Measurements from ENCODE around the gene CEACAM7. TPM values are rescaled to one million over a fixed set of nuclear protein-coding genes. Genes with fewer than 3 reads are reported as not detected.

The CEACAM7 gene
- total RNA-seq, 1 experiment from 2014 or later, result 0.15 TPM

DNA sequence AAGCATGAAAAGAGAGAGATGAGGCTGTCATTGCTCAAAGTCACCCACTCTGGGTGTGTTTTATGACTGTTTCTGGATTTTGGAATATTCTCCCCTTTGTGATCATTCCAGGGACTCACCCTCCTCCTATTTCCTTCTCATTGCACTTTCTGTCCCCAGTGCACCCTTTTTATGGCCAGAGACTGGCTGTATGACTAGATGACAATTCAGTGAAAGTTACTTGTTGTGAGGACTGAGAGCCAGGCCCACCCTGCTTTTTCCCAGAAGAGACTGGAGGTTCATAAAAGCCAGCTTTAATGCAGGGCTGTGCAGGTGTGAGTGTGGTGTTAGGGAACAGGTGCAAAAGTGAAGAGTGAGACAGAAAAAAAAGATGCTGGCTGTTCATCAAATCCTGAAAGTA is 17.3 kb downstream of the CEACAM7 start (continued):
- TF ChIP-seq STAT6 (CRISPR knock-in tag; conservative IDR thresholded peaks at IDR 0.05; ENCODE audit: low read depth), result no peak
- TF ChIP-seq ATF2 (CRISPR knock-in tag; IDR thresholded peaks at IDR 0.05; ENCODE audit: borderline replicate concordance, low read depth), result no peak
- TF ChIP-seq TEAD4 (CRISPR knock-in tag; IDR thresholded peaks at IDR 0.05), result no peak
- TF ChIP-seq GRHL2 (CRISPR knock-in tag; IDR thresholded peaks at IDR 0.05; ENCODE audit: insufficient replicate concordance, severe bottlenecking), result no peak

- peaks cover 7% of the 10 kb centered on the region for H3K36me3 Mint-ChIP-seq
- TF ChIP-seq MXD4 (CRISPR knock-in tag; IDR thresholded peaks at IDR 0.05; ENCODE audit: borderline replicate concordance) (no peak), ZNF317 (CRISPR knock-in tag; IDR thresholded peaks at IDR 0.05; ENCODE audit: borderline replicate concordance, low read depth) (no peak), NFYB (CRISPR knock-in tag; conservative IDR thresholded peaks at IDR 0.05; ENCODE audit: low read depth) (no peak), SMAD3 (CRISPR knock-in tag; IDR thresholded peaks at IDR 0.05; ENCODE audit: borderline replicate concordance) (no peak), NFATC4 (CRISPR knock-in tag; IDR thresholded peaks at IDR 0.05) (no peak), TEAD4 (CRISPR knock-in tag; IDR thresholded peaks at IDR 0.05) (no peak), ZNF671 (CRISPR knock-in tag; IDR thresholded peaks at IDR 0.05) (no peak), JAZF1 (CRISPR knock-in tag; IDR thresholded peaks at IDR 0.05) (no peak), PRRX2 (CRISPR knock-in tag; IDR thresholded peaks at IDR 0.05) (no peak), ZNF138 (CRISPR knock-in tag; conservative IDR thresholded peaks at IDR 0.05) (no peak), SP1 (CRISPR knock-in tag; conservative IDR thresholded peaks at IDR 0.05) (no peak), ESRRA (CRISPR knock-in tag; IDR thresholded peaks at IDR 0.05; ENCODE audit: borderline replicate concordance) (no peak)
- TF ChIP-seq, protein P1, sequence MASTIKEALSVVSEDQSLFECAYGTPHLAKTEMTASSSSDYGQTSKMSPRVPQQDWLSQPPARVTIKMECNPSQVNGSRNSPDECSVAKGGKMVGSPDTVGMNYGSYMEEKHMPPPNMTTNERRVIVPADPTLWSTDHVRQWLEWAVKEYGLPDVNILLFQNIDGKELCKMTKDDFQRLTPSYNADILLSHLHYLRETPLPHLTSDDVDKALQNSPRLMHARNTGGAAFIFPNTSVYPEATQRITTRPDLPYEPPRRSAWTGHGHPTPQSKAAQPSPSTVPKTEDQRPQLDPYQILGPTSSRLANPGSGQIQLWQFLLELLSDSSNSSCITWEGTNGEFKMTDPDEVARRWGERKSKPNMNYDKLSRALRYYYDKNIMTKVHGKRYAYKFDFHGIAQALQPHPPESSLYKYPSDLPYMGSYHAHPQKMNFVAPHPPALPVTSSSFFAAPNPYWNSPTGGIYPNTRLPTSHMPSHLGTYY (CRISPR knock-in tag; IDR thresholded peaks at IDR 0.05), result no peak
- TF ChIP-seq, protein P2, sequence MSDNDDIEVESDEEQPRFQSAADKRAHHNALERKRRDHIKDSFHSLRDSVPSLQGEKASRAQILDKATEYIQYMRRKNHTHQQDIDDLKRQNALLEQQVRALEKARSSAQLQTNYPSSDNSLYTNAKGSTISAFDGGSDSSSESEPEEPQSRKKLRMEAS (CRISPR knock-in tag; IDR thresholded peaks at IDR 0.05), result no peak
- no peak for DNase-seq (ENCODE audit: low spot score)
- POLR2A ChIA-PET, result no interaction called here
- no peak for ATAC-seq
- CTCF ChIA-PET, result no interaction called here
- no peak overlapping the region for H3K27ac Mint-ChIP-seq
- H3K4me3 Mint-ChIP-seq, result no peak overlapping the region
- H3K9me3 Mint-ChIP-seq, result peaks cover 55% of the 10 kb centered on the region
- peaks cover 60% of the 10 kb centered on the region for H3K27me3 Mint-ChIP-seq (ENCODE audit: low read depth)
- no peaks in the 10 kb centered on the region for H3K4me1 Mint-ChIP-seq
Measured at GRCh38 chr19:41668315-41668714, 19.8 kb downstream of the CEACAM7 start.

DNA sequence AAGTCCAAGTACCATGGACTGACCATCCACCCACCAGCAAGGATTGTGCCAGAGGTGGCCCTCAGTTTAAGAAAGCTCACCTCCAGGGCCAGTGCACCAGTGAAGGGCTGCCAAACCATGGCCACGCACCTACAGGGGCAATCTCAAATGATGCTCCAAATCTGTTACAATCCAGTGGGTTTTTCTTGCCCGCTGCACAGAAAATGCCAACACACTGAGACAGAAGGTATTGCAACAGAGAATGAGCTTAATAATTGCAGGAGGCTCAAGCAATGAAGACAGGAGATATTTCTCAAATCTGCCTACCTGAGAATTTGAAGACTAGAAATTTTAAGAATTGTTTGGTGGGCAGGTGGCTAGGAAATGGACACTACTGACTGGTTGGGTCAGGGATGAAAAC is 22.0 kb downstream of the CEACAM7 start:
- Mint-ChIP-seq H3K36me3 (peaks cover 7% of the 10 kb centered on the region), H3K4me1 (no peaks in the 10 kb centered on the region), H3K27me3 (ENCODE audit: low read depth) (peaks cover 56% of the 10 kb centered on the region), H3K4me3 (no peak overlapping the region), H3K9me3 (peaks cover 67% of the 10 kb centered on the region), H3K27ac (no peak overlapping the region)
- ChIA-PET CTCF (interaction anchor here (1.4 kb wide), 1 partner anchor 24 kb away, joined by 3 read pairs; no protein-coding TSS in a partner anchor), POLR2A (no interaction called here)
- DNase-seq (ENCODE audit: low spot score) (no peak), ATAC-seq (no peak)
- no peak for TF ChIP-seq MXD4 (CRISPR knock-in tag; IDR thresholded peaks at IDR 0.05; ENCODE audit: borderline replicate concordance)
- TF ChIP-seq, protein P3, sequence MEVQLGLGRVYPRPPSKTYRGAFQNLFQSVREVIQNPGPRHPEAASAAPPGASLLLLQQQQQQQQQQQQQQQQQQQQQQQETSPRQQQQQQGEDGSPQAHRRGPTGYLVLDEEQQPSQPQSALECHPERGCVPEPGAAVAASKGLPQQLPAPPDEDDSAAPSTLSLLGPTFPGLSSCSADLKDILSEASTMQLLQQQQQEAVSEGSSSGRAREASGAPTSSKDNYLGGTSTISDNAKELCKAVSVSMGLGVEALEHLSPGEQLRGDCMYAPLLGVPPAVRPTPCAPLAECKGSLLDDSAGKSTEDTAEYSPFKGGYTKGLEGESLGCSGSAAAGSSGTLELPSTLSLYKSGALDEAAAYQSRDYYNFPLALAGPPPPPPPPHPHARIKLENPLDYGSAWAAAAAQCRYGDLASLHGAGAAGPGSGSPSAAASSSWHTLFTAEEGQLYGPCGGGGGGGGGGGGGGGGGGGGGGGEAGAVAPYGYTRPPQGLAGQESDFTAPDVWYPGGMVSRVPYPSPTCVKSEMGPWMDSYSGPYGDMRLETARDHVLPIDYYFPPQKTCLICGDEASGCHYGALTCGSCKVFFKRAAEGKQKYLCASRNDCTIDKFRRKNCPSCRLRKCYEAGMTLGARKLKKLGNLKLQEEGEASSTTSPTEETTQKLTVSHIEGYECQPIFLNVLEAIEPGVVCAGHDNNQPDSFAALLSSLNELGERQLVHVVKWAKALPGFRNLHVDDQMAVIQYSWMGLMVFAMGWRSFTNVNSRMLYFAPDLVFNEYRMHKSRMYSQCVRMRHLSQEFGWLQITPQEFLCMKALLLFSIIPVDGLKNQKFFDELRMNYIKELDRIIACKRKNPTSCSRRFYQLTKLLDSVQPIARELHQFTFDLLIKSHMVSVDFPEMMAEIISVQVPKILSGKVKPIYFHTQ (CRISPR knock-in tag; IDR thresholded peaks at IDR 0.05), result no peak
- TF ChIP-seq ZNF232 (CRISPR knock-in tag; IDR thresholded peaks at IDR 0.05), result no peak
- TF ChIP-seq FOXP1 (CRISPR knock-in tag; IDR thresholded peaks at IDR 0.05; ENCODE audit: borderline replicate concordance), result no peak
- TF ChIP-seq ZNF281 (CRISPR knock-in tag; IDR thresholded peaks at IDR 0.05), result no peak
- TF ChIP-seq ELF4 (CRISPR knock-in tag; IDR thresholded peaks at IDR 0.05; ENCODE audit: low read depth), result no peak
- TF ChIP-seq GRHL2 (CRISPR knock-in tag; IDR thresholded peaks at IDR 0.05; ENCODE audit: insufficient replicate concordance, severe bottlenecking), result no peak
- no peak for TF ChIP-seq EMX1 (CRISPR knock-in tag; IDR thresholded peaks at IDR 0.05)
- no peak for TF ChIP-seq SMAD3 (CRISPR knock-in tag; IDR thresholded peaks at IDR 0.05; ENCODE audit: borderline replicate concordance)
